Measurements from ENCODE around the gene VTI1A. TPM values are rescaled to one million over a fixed set of nuclear protein-coding genes. Genes with fewer than 3 reads are reported as not detected.
A peak's percentile ranks its signal among the peaks of the same experiment; 100 is the strongest.

VTI1A gene
- total and polyA plus RNA-seq, 2 of the 13 experiments (the other 11 are each of a cell fraction or from before 2014, with no cell fraction given): 11.7 to 32.7 TPM

- TF ChIP-seq ZBTB40 (IDR thresholded peaks at IDR 0.05) (peak; percentile 95), ZBTB40 (CRISPR knock-in tag; IDR thresholded peaks at IDR 0.05) (no peak), NCOR1 (IDR thresholded peaks at IDR 0.05; ENCODE audit: borderline replicate concordance, low read length) (peak; percentile 71; the same call in 1 of the 2 replicates), REST (IDR thresholded peaks at IDR 0.05; ENCODE audit: borderline replicate concordance in 1 of 2, low read depth in 1 of 2, low read length in 2 of 2) (peak in 1 of 2 experiments; percentile 23; a peak in 1 of 4 replicates), ZNF280B (CRISPR knock-in tag; IDR thresholded peaks at IDR 0.05; ENCODE audit: borderline replicate concordance) (peak; percentile 59; the same call in 1 of the 2 replicates), SIN3B (IDR thresholded peaks at IDR 0.05; ENCODE audit: low read length) (peak; percentile 90), RELA (CRISPR knock-in tag; IDR thresholded peaks at IDR 0.05) (no peak), GPN1 (CRISPR knock-in tag; IDR thresholded peaks at IDR 0.05; ENCODE audit: borderline replicate concordance) (no peak), ZNF770 (CRISPR knock-in tag; IDR thresholded peaks at IDR 0.05) (no peak), HNF4G (IDR thresholded peaks at IDR 0.05; ENCODE audit: borderline replicate concordance, low read depth, low read length) (no peak), HNF4G (CRISPR knock-in tag; IDR thresholded peaks at IDR 0.05; ENCODE audit: borderline replicate concordance, low read depth) (0 out of 2 replicates have a peak, but pooled peaks have one; percentile 15)
Measured at GRCh38 chr10:112446855-112447619, at the start of gene VTI1A, which contains the start of gene ZDHHC6 (continued).

All from HepG2 (cell line).